Measurements from ENCODE around the gene SMC1B.
"Not testable (repeated sequence)": the region's sequence is repeated elsewhere in the genome, so short reads cannot be mapped to it uniquely, and the experiment has no call there.

Gene SMC1B

DNA sequence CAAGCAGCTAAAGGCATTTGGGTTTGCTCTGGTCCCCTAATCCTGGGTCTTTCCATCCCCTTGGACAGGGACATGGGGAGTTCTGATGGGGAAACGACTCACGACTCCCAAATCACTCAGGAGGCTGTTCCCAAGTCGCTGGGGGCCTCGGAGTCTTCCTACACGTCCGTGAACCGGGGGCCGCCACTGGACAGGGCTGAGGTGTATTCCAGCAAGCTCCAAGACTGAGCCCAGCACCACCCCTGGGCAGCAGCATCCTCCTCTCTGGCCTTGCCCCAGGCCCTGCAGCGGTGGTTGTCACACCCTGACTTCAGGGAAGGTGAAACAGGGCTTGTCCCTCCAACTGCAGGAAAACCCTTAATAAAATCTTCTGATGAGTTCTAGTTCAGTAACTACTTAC lies 117.9 kb downstream of the SMC1B start:
- DNase-seq = no peak

DNA sequence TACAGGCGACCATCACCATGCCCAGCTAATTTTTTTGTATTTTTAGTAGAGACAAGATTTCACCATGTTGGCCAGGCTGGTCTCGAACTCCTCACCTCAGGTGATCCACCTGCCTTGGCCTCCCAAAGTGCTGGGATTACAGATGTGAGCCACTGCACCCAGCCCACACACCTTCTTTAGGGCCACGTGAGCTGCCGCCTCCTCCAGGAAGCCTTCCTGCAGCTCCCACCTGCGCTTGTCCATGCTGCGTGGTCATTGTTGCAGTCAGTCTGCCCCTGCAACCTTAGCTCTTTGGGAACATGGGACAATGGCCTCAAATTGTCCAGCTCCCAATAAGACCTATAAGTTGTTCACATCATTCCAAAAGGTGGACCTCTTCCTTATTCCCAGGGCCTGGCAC lies 118.4 kb downstream of the SMC1B start:
- DNase-seq = not testable (repeated sequence)
